Loucy (cell line): ENCODE data around the gene RNU6-9.

ENCODE experiments used
- CTCF ChIP-seq: fragments of 200-600 bp; sonication (generic); conservative IDR thresholded peaks from 2 replicates; pipeline ENCODE4 v1.5.1; 2014; ENCODE audit warnings: mild to moderate bottlenecking, antibody characterized with exemption, low read length
- EZH2phosphoT487 ChIP-seq: fragments of 200-600 bp; IDR thresholded peaks from 2 replicates; pipeline ENCODE4 v1.6.1; 2018; ENCODE audit warnings: antibody characterized with exemption, mild to moderate bottlenecking, moderate library complexity, borderline replicate concordance

- no peak for TF ChIP-seq CTCF
- no peak for TF ChIP-seq EZH2phosphoT487
These were observed 27.0 kb downstream of the RNU6-9 start for GRCh38 chr19:920051-920864.
